Neutrophil (primary cell): Measurements from ENCODE around the gene RNF40.

ENCODE experiments used
- H3K27ac ChIP-seq: fragments of 200-600 bp; sonication (generic); 2 replicates; pipeline ENCODE4 v1.5.1; 2016; ENCODE audit warnings: mild to moderate bottlenecking, moderate library complexity
- H3K27me3 ChIP-seq: fragments of 200-600 bp; sonication (generic); 2 replicates; pipeline ENCODE4 v1.6.0; 2016; ENCODE audit warnings: mild to moderate bottlenecking
- H3K36me3 ChIP-seq: fragments of 200-600 bp; sonication (generic); 2 replicates; pipeline ENCODE4 v1.5.1; 2017
- H3K4me1 ChIP-seq, 2 experiments: fragments of 200-600 bp in 1 of 2; sonication (generic) in 1 of 2; 1 replicate in 1 of 2; 2 replicates in 1 of 2; pipeline versions ENCODE4 v1.5.1 to v1.6.1; 2013 to 2016; ENCODE audit warnings: low read depth in 1 of 2, low read length in 1 of 2, mild to moderate bottlenecking in 1 of 2, moderate library complexity in 1 of 2; ENCODE audit not compliant: control insufficient read depth in 1 of 2, insufficient read depth in 1 of 2
- H3K4me3 ChIP-seq, 2 experiments: fragments of 200-600 bp in 1 of 2; sonication (generic) in 1 of 2; 1 replicate in 1 of 2; 2 replicates in 1 of 2; pipeline ENCODE4 v1.5.1; 2013 to 2016; ENCODE audit warnings: low read depth in 1 of 2, low read length in 1 of 2, mild to moderate bottlenecking in 1 of 2, moderate library complexity in 1 of 2
- H3K9me3 ChIP-seq: fragments of 200-600 bp; sonication (generic); 2 replicates; pipeline ENCODE4 v1.5.1; 2016
- TF ChIP-seq, protein P1 (sequence below): fragments of 200-600 bp; sonication (generic); IDR thresholded peaks from 2 replicates; pipeline ENCODE4 v1.5.1; 2016; ENCODE audit warnings: antibody characterized with exemption

Gene RNF40

GRCh38 chr16:30747799-30748633 lies 14.1 kb upstream of the RNF40 start, which contains the start of gene PHKG2:
TSS of gene PHKG2 (plus strand) at chr16:30748425. CDS start at chr16:30748821, 396 bp downstream.
- Histone ChIP-seq H3K27ac (peak within 1 kb of the TSS; percentile 84), H3K36me3 (peaks cover 51% of the 10 kb centered on the region), H3K9me3 (no peaks in the 10 kb centered on the region), H3K4me1 (peaks cover 18% of the 10 kb centered on the region in 2 experiments), H3K27me3 (no peaks in the 10 kb centered on the region), H3K4me3 (peak within 1 kb of the TSS; percentile 77 to 96)
- TF ChIP-seq, protein P1, sequence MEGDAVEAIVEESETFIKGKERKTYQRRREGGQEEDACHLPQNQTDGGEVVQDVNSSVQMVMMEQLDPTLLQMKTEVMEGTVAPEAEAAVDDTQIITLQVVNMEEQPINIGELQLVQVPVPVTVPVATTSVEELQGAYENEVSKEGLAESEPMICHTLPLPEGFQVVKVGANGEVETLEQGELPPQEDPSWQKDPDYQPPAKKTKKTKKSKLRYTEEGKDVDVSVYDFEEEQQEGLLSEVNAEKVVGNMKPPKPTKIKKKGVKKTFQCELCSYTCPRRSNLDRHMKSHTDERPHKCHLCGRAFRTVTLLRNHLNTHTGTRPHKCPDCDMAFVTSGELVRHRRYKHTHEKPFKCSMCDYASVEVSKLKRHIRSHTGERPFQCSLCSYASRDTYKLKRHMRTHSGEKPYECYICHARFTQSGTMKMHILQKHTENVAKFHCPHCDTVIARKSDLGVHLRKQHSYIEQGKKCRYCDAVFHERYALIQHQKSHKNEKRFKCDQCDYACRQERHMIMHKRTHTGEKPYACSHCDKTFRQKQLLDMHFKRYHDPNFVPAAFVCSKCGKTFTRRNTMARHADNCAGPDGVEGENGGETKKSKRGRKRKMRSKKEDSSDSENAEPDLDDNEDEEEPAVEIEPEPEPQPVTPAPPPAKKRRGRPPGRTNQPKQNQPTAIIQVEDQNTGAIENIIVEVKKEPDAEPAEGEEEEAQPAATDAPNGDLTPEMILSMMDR = peak; percentile 58

DNA sequence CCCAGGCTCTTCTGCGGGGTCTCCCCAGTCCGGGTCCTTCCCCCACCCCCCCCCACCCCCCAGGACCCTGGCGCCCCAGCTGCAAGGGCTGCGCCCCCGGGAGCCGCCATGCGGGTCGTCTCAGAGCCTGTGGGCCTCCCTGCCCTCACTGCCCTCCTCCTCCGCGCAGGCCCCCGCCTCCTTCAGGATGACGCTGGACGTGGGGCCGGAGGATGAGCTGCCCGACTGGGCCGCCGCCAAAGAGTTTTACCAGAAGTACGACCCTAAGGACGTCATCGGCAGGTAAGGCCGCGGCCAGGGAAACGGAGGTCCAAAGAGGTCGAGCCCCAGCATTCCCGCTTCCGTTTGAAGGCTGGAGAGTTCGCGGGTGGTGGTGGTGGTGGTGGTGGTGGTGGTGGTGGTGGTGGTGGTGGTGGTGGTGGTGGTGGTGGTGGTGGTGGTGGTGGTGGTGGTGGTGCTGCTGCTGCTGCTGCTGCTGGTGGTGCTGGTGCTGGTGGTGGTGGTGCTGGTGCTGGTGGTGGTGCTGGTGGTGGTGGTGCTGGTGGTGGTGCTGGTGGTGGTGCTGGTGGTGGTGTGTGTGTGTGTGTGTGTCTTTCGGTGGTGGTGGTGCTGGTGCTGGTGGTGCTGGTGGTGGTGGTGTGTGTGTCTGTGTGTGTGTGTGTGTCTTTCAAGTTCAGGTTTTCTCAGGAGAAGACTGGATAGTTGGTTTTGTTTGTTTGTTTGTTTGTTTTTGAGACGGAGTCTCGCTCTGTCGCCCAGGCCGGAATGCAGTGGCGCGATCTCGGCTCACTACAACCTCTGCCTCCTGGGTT lies 13.3 kb upstream of the RNF40 start:
- Histone ChIP-seq H3K4me3 (peak overlapping the region; percentile 77 to 96), H3K27me3 (no peaks in the 10 kb centered on the region), H3K27ac (peak overlapping the region; percentile 84), H3K36me3 (peaks cover 51% of the 10 kb centered on the region), H3K4me1 (peaks cover 18% of the 10 kb centered on the region in 2 experiments), H3K9me3 (no peaks in the 10 kb centered on the region)
- TF ChIP-seq, protein P1 = no peak

DNA sequence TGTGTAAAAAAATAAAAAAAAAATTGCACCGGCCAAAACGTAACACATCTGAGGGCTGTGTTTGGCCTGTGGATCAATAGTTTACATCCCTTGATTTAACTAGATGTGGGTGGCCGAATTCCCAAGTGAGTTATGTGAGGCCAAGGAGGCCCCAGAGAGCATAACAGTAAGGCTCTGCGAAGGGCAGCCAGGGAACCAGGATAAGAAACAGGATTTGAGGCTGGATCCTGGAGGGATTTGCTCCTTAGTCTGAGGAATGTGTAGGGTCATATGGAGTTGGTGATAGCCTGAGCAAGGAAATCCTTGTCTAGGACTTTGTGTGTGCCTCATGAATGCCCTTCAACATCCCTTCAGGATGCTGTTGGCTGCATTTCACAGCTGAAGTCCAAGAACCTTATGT lies 11.9 kb upstream of the RNF40 start:
- Histone ChIP-seq H3K4me3 (no peak overlapping the region), H3K27me3 (no peaks in the 10 kb centered on the region), H3K9me3 (no peaks in the 10 kb centered on the region), H3K27ac (no peak overlapping the region), H3K4me1 (peaks cover 18% of the 10 kb centered on the region in 2 experiments), H3K36me3 (peaks cover 51% of the 10 kb centered on the region)
- TF ChIP-seq, protein P1 = no peak

GRCh38 chr16:30750876-30751465 lies 11.2 kb upstream of the RNF40 start:
- TF ChIP-seq, protein P1 = no peak
- peaks cover 55% of the 10 kb centered on the region for H3K36me3 ChIP-seq

DNA sequence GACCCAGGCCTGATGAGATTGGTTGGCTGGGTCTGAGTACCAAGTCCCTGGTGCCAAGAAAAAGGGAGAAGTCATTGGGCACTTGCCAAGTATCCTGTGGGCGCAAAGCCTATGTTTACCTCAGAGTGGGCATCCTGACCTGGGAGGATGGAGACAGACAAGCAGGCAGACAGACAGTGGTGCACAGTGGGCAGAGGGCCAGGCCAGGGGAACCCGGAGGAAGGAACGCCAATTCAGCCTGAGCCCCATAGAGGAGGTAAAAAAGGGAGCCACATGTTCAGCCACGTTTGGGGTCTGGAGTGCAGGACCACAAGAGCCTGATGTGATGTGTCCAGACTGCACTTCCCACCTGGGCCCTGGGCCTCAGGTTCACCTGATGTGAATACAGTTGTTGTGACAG lies 8.5 kb upstream of the RNF40 start:
- TF ChIP-seq, protein P1 = no peak
- Histone ChIP-seq H3K27me3 (no peaks in the 10 kb centered on the region), H3K9me3 (no peaks in the 10 kb centered on the region), H3K27ac (no peak overlapping the region), H3K4me3 (no peak overlapping the region), H3K36me3 (peaks cover 71% of the 10 kb centered on the region), H3K4me1 (peaks cover 14 to 17% of the 10 kb centered on the region in 2 experiments)

More at GRCh38 chr16:30750876-30751465, 11.2 kb upstream of the RNF40 start:
- no peaks in the 10 kb centered on the region for H3K27me3 ChIP-seq
- H3K9me3 ChIP-seq = no peaks in the 10 kb centered on the region
- no peak overlapping the region for H3K27ac ChIP-seq
- peaks cover 18% of the 10 kb centered on the region in 2 experiments for H3K4me1 ChIP-seq
- no peak overlapping the region for H3K4me3 ChIP-seq
